Lower lobe of right lung (tissue), 2 donors: ENCODE measurements around the gene SPTB. TPM values are rescaled to one million over a fixed set of nuclear protein-coding genes. Genes with fewer than 3 reads are reported as not detected.

Source experiments
- ATAC-seq, 2 donors: fragments of 200-7000 bp; cut with Tn5 transposase; one replicate each; pipeline ENCODE4 v1.9.1; 2020 to 2022; ENCODE audit warnings: mild to moderate bottlenecking in 2 of 2, moderate library complexity in 2 of 2
- DNase-seq: peaks from one replicate; pipeline ENCODE4 v3.0.0-alpha.2; 2020
- H3K27ac ChIP-seq: fragments of 200-600 bp; one replicate; pipeline ENCODE4 v1.8.0; 2022
- H3K27me3 ChIP-seq: fragments of 200-600 bp; one replicate; pipeline ENCODE4 v1.8.0; 2022; ENCODE audit warnings: low read depth
- H3K36me3 ChIP-seq: fragments of 200-600 bp; one replicate; pipeline ENCODE4 v1.8.0; 2022; ENCODE audit warnings: mild to moderate bottlenecking
- H3K4me1 ChIP-seq: fragments of 200-600 bp; one replicate; pipeline ENCODE4 v1.8.0; 2022
- H3K4me3 ChIP-seq: fragments of 200-600 bp; one replicate; pipeline ENCODE4 v1.8.0; 2022; ENCODE audit warnings: mild to moderate bottlenecking
- H3K9me3 ChIP-seq: fragments of 200-600 bp; one replicate; pipeline ENCODE4 v1.8.0; 2022
- CTCF ChIP-seq: fragments of 200-600 bp; IDR thresholded peaks from one replicate; pipeline ENCODE4 v1.8.0; 2022; ENCODE audit warnings: antibody characterized with exemption, mild to moderate bottlenecking
- intact Hi-C: fragments of 100-400 bp; cut with DNase I; formaldehyde crosslinking; loops from one replicate; pipeline ENCODE4 v1.11.0; 2022
- total RNA-seq: library from RNA; stranded (reverse); fragmentation: NEBNext Ultra II Directional; extraction: Animal tissue kit (Norgen Biotek cat#: 25700); gene quantifications from one replicate; pipeline ENCODE4 v1.2.1, GENCODE V29; 2021
- donor health status: DM: no; HTN: yes; CAD: no; lungs with severe emphysema.

SPTB gene
- total RNA-seq, 1 donor from 2014 or later: 2.5 TPM

- H3K36me3 ChIP-seq: no peaks in the 10 kb centered on the region
- no peaks in the 10 kb centered on the region for H3K4me1 ChIP-seq
- no peak overlapping the region for H3K27ac ChIP-seq
- intact Hi-C loops: no loop called here
- TF ChIP-seq CTCF: no peak
- no peak overlapping the region for H3K4me3 ChIP-seq
- H3K27me3 ChIP-seq: peaks cover 5% of the 10 kb centered on the region
- H3K9me3 ChIP-seq: no peaks in the 10 kb centered on the region
- no peak for ATAC-seq
- DNase-seq: no peak
Observed at GRCh38 chr14:64848239-64848638, 31.5 kb downstream of the SPTB start.

- ATAC-seq: no peak
- Histone ChIP-seq H3K9me3 (no peaks in the 10 kb centered on the region), H3K36me3 (no peaks in the 10 kb centered on the region), H3K27ac (no peak overlapping the region), H3K4me1 (no peaks in the 10 kb centered on the region), H3K4me3 (no peak overlapping the region), H3K27me3 (peaks cover 9% of the 10 kb centered on the region)
- intact Hi-C loops: no loop called here
- no peak for TF ChIP-seq CTCF
- DNase-seq: no peak
Observed at GRCh38 chr14:64846319-64846718, 33.4 kb downstream of the SPTB start.

GRCh38 chr14:64845878-64846277, 33.8 kb downstream of the SPTB start:
- DNase-seq (no peak), ATAC-seq (no peak)
- Histone ChIP-seq H3K36me3 (no peaks in the 10 kb centered on the region), H3K9me3 (no peaks in the 10 kb centered on the region), H3K27ac (no peak overlapping the region), H3K4me3 (no peak overlapping the region), H3K4me1 (no peaks in the 10 kb centered on the region), H3K27me3 (peaks cover 9% of the 10 kb centered on the region)
- TF ChIP-seq CTCF: no peak
- intact Hi-C loops: no loop called here

- Histone ChIP-seq H3K4me1 (no peaks in the 10 kb centered on the region), H3K9me3 (no peaks in the 10 kb centered on the region), H3K36me3 (no peaks in the 10 kb centered on the region), H3K27ac (no peak overlapping the region), H3K4me3 (no peak overlapping the region), H3K27me3 (peaks cover 9% of the 10 kb centered on the region)
- ATAC-seq (no peak), DNase-seq (no peak)
- intact Hi-C loops: no loop called here
- no peak for TF ChIP-seq CTCF
Observed at GRCh38 chr14:64844969-64845536, 34.7 kb downstream of the SPTB start.

GRCh38 chr14:64844272-64844671, 35.4 kb downstream of the SPTB start:
- Histone ChIP-seq H3K36me3 (no peaks in the 10 kb centered on the region), H3K27ac (no peak overlapping the region), H3K4me3 (no peak overlapping the region), H3K27me3 (peaks cover 9% of the 10 kb centered on the region), H3K9me3 (no peaks in the 10 kb centered on the region), H3K4me1 (no peaks in the 10 kb centered on the region)
- no peak for TF ChIP-seq CTCF
- no peak for ATAC-seq
- intact Hi-C loops: no loop called here
- DNase-seq: no peak

- TF ChIP-seq CTCF: no peak
- intact Hi-C loops: no loop called here
- Histone ChIP-seq H3K27ac (no peak overlapping the region), H3K4me3 (no peak overlapping the region), H3K27me3 (peaks cover 17% of the 10 kb centered on the region), H3K4me1 (no peaks in the 10 kb centered on the region), H3K9me3 (no peaks in the 10 kb centered on the region), H3K36me3 (no peaks in the 10 kb centered on the region)
- ATAC-seq (no peak), DNase-seq (no peak)
Observed at GRCh38 chr14:64843548-64843947, 36.2 kb downstream of the SPTB start.
